ENCODE data around the gene MRC2.

Gene MRC2

GRCh38 chr17:62655656-62656055 is 28.2 kb downstream of the MRC2 start:
- no peak for TF ChIP-seq POU6F1 (CRISPR knock-in tag; IDR thresholded peaks at IDR 0.05; ENCODE audit: borderline replicate concordance, low read depth)
- TF ChIP-seq BACH2 (CRISPR knock-in tag; IDR thresholded peaks at IDR 0.05; ENCODE audit: borderline replicate concordance) = no peak
- TF ChIP-seq PPARA (CRISPR knock-in tag; IDR thresholded peaks at IDR 0.05; ENCODE audit: borderline replicate concordance) = no peak
- no peak for TF ChIP-seq TCF4 (CRISPR knock-in tag; IDR thresholded peaks at IDR 0.05; ENCODE audit: borderline replicate concordance)
- no peak for TF ChIP-seq ZNF8 (CRISPR knock-in tag; IDR thresholded peaks at IDR 0.05)
- TF ChIP-seq ZNF565 (CRISPR knock-in tag; conservative IDR thresholded peaks at IDR 0.05; ENCODE audit: low read depth) = no peak
- no peak for TF ChIP-seq CREB5 (CRISPR knock-in tag; IDR thresholded peaks at IDR 0.05; ENCODE audit: low read depth)
- TF ChIP-seq ISL1 (CRISPR knock-in tag; IDR thresholded peaks at IDR 0.05) = no peak
- no peak for ATAC-seq

- ATAC-seq = no peak
- TF ChIP-seq ZFP30 (CRISPR knock-in tag; IDR thresholded peaks at IDR 0.05) = no peak
- TF ChIP-seq CSDC2 (CRISPR knock-in tag; IDR thresholded peaks at IDR 0.05) = no peak
- no peak for TF ChIP-seq ESRRG (CRISPR knock-in tag; IDR thresholded peaks at IDR 0.05)
- no peak for TF ChIP-seq OSR1 (CRISPR knock-in tag; IDR thresholded peaks at IDR 0.05)
- no peak for TF ChIP-seq BACH2 (CRISPR knock-in tag; IDR thresholded peaks at IDR 0.05; ENCODE audit: borderline replicate concordance)
- TF ChIP-seq ISL1 (CRISPR knock-in tag; IDR thresholded peaks at IDR 0.05) = no peak
- TF ChIP-seq PPARA (CRISPR knock-in tag; IDR thresholded peaks at IDR 0.05; ENCODE audit: borderline replicate concordance) = no peak
- TF ChIP-seq CSRNP3 (CRISPR knock-in tag; IDR thresholded peaks at IDR 0.05) = no peak
Measured at GRCh38 chr17:62656446-62656845, 29.0 kb downstream of the MRC2 start.

GRCh38 chr17:62657145-62657665 is 29.7 kb downstream of the MRC2 start:
- no peak for TF ChIP-seq POU6F1 (CRISPR knock-in tag; IDR thresholded peaks at IDR 0.05; ENCODE audit: borderline replicate concordance, low read depth)
- no peak for ATAC-seq

- ATAC-seq = no peak
- TF ChIP-seq SNAI2 (CRISPR knock-in tag; IDR thresholded peaks at IDR 0.05) = no peak
- no peak for TF ChIP-seq POU6F1 (CRISPR knock-in tag; IDR thresholded peaks at IDR 0.05; ENCODE audit: borderline replicate concordance, low read depth)
- no peak for TF ChIP-seq ZNF8 (CRISPR knock-in tag; IDR thresholded peaks at IDR 0.05)
- TF ChIP-seq PATZ1 (CRISPR knock-in tag; IDR thresholded peaks at IDR 0.05; ENCODE audit: borderline replicate concordance) = no peak
- no peak for TF ChIP-seq PPARA (CRISPR knock-in tag; IDR thresholded peaks at IDR 0.05; ENCODE audit: borderline replicate concordance)
- no peak for TF ChIP-seq ZNF70 (CRISPR knock-in tag; IDR thresholded peaks at IDR 0.05)
- TF ChIP-seq CREB5 (CRISPR knock-in tag; IDR thresholded peaks at IDR 0.05; ENCODE audit: low read depth) = no peak
- TF ChIP-seq ESRRG (CRISPR knock-in tag; IDR thresholded peaks at IDR 0.05) = no peak
- TF ChIP-seq ISL1 (CRISPR knock-in tag; IDR thresholded peaks at IDR 0.05) = no peak
- no peak for TF ChIP-seq CSDC2 (CRISPR knock-in tag; IDR thresholded peaks at IDR 0.05)
- TF ChIP-seq TSHZ2 (CRISPR knock-in tag; IDR thresholded peaks at IDR 0.05) = no peak
- no peak for TF ChIP-seq ZNF565 (CRISPR knock-in tag; conservative IDR thresholded peaks at IDR 0.05; ENCODE audit: low read depth)
- no peak for TF ChIP-seq ZFP30 (CRISPR knock-in tag; IDR thresholded peaks at IDR 0.05)
- TF ChIP-seq BACH2 (CRISPR knock-in tag; IDR thresholded peaks at IDR 0.05; ENCODE audit: borderline replicate concordance) = no peak
- no peak for TF ChIP-seq GLIS3 (CRISPR knock-in tag; IDR thresholded peaks at IDR 0.05)
Measured at GRCh38 chr17:62657690-62658089, 30.2 kb downstream of the MRC2 start.

Data from SK-N-SH treated with all-trans-retinoic acid at 6 μM for 48 hours (cell line).